HG02938 (cell line): ENCODE results near the gene PVR.
"Not testable (repeated sequence)": the region's sequence is repeated elsewhere in the genome, so short reads cannot be mapped to it uniquely, and the experiment has no call there.

Source experiments
- ATAC-seq: cut with Tn5 transposase; IDR thresholded peaks from one replicate; pipeline ENCODE4 v1.9.1; 2021; ENCODE audit warnings: mild to moderate bottlenecking, moderate library complexity; ENCODE audit not compliant: unreplicated experiment

PVR gene

DNA sequence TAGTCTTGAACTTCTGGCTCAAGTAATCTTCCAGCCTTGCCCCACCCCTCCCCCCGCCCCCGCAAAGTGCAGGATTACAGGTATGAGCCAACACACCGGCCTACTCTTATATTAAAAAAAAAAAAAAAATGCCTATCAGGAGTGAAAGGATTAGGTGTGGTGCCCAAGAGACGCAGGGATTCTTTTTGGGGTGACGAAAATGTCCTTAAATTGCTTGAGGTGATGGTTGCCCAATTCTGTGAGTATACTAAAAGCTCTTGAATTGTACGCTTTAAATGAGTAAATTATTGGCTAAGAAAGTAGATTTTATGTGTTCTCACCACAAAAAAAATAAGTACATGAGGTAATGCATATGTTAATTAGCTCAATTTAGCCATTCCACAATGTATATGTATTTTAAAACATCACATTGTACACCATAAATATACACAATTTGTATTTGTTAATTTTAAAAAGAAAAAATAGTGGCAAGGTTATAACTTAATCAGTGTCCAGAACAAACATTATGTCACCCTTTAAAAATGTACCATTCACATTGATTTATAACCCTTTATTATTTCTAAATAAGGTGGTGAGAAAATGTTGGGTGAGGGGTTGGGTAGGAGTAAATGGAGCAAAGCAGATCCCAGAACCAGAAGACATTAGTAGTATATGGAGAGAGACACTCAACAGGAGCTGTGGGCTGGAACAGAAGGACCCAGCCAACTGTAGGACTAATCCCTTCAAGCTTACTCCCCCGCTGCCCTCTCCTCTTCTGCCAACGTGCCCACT, 26.4 kb upstream of the PVR start:
- ATAC-seq, result no peak

DNA sequence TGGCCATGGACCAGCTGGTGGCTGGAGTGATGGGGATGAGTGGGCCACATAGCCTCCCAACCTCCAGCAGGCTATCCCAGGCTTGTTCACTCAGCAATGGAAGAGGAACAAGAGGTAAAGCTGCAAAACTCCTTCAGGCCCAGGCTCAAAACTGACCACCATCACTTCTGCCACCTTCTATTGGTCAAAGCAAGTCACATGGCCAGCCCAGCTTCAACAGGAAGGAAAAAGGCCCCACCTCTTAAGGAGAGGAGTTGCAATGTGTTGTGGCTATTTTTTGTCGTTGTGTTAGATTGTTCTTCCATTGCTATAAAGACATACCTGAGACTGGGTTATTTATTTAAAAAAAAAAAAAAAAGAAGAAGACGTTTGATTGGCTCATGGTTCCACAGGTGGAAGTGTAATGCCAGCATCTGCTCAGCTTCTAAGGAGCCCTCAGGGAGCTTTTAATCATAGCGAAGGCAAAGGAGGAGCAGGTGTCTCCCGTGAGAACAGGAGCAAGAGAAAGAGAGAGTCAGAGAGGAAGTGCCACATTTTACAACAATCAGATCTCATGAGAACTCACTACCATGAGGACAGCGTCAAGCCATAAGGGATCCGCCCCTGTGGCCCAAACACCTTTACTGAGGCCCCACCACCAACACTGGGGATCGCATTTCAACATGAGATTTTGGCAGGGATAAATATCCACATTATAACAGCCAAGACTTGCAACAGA, 24.9 kb upstream of the PVR start:
- no peak for ATAC-seq

DNA sequence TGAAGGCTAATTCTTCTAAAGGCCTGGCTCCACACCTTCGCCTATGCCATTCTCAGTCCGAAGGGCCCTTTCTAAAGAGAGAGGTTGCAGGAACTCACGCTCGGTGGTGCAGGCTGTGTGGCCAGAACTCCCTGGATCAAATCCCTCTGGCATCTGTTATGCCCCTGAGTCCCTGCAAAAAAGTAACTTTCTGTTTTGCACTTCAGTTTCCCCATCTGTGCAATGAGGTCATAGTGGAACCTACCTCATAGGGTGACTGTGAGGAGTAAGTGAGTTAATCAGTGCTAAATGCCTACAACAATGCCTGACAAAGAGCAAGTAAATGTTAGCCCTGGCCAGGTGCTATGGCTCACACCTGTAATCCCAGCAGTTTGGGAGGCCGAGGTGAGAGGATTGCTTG, 23.0 kb upstream of the PVR start:
- no peak for ATAC-seq

DNA sequence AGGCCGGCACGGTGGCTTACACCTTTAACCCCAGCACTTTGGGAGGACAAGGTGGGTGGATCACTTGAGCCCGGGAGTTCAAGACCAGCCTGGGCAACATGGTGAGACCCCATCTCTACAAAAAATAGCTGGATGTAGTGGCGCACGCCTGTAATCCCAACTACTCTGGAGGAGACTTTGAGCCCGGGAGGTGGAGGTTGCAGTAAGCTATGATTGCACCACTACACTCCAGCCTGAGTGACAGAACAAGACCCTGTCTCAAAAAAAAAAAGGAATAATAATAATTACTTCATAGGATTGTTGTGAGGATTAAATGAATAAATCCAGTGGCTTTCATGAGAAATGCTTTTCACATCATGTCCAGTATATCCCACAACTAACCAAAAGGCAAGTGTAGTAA, 22.3 kb upstream of the PVR start:
- no peak for ATAC-seq

DNA sequence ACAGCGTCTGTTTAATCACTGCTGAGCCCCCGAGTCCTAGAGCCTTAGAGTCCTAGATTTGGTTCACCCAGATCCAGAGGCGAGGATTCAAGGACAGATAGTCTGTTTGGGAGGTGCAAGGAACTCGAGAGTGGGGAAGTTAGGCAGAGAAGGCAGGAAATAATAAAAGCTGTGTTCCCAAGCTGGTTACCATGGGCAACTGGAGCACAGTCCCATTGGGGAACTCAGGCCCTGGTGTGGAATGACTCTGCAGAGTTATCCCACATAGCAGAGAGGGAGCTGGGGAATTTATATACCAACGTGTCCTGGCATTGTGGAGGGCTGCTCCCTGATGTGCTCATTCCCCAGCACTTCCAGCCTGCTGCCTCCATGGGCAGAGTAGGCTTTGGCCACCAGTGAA, 20.6 kb upstream of the PVR start:
- no peak for ATAC-seq

DNA sequence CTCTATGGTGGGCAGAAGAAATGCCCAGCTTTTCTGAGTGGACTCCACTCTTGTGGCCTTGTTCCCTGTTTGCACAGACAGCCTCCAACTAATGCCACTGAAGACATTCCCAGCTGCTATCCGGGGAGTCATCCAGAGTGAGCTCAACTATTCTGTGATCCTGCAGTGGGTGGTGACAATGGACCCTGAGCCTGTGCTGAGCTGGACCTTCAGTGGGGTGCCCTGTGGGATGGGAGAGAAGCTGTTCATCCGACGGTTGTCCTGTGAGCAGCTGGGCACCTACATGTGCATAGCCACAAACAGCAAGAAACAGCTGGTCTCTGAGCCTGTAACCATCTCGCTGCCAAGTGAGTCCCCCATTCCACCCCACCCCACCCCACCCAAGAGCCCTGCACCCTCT, 20.1 kb upstream of the PVR start:
- no peak for ATAC-seq

DNA sequence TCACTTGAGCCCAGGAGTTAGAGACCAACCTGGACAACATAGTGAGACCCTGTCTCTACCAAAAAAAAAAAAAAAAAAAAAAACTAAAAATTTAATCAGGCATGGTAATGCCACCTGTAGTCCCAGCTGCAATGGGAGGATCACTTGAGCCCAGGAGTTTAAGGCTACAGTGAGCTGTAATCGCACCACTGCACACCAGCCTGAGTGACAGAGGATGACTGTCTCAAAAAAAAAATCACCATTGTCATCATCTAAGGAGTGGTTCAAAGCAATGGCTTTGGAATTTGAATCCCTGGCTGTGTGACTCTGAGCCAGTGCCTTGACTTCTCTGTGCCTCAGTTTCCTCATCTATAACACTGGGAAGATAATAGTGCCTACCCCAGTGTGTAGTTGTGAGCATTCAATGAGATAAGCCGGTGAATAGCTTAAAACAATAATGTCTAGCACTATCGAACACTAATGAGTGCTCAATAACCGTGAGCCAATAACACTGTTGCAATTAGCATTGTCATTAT, 18.8 kb upstream of the PVR start:
- no peak for ATAC-seq

DNA sequence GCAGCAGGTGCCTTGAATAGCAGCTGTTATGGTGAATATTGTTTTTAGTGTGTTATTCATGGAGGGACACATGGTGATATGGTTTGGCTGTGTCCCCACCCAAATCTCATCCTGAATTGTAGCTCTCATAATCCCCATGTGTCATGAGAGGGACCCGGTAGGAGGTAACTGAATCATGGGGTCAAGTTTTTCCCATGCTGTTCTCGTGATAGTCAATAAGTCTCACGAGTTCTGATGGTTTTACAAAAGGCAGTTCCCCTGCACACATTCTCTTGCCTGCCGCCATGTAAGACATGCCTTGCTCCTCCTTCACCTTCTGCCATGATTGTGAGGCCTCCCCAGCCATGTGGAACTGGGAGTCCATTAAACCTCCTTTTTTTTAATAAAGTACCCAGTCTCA, 18.1 kb upstream of the PVR start:
- ATAC-seq, result not testable (repeated sequence)

DNA sequence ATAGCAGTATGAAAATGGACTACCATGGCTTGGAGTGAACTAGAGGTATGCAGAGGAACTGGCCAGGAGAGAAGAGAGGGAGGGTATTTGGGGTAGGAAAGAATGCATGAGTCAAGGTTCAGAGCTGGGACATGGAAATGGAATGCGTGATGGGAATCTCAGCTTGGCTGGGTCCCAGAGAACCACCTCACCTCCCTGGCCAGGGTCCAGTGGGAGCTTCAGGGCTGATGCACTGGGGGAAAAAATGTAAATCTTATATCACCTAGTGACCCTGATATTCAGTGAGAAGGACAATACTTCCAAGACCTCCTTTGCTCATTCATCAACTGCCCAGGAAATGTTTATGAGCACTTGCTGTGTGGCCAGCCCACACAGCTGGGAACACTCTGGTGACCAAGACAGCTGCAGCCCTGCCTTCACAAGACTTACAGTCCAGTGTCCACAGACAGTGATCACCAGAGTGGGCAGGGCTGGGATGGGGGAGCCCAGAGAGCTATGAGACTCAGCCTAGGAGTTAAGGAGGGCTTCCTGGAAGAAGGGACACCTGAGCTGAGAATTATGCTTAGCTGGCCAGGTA, 17.6 kb upstream of the PVR start:
- no peak for ATAC-seq

DNA sequence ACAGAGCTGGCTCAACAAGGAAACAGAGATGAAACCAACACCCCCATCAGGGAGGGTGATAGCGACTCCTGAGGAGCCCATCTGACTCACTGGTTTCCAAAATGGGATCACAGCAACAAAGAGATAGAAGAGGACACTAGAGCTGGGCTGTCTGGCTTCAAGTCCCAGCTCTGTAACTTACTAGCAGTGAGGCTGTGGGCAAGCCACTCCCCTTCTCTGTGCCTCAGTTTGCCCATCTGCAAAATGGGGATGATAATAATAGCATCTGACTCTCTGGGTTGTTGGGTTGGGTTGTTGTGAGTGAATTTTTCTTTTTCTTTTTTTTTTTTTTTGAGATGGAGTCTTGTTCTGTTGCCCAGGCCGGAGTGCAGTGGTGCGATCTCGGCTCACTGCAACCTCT, 16.1 kb upstream of the PVR start:
- no peak for ATAC-seq

DNA sequence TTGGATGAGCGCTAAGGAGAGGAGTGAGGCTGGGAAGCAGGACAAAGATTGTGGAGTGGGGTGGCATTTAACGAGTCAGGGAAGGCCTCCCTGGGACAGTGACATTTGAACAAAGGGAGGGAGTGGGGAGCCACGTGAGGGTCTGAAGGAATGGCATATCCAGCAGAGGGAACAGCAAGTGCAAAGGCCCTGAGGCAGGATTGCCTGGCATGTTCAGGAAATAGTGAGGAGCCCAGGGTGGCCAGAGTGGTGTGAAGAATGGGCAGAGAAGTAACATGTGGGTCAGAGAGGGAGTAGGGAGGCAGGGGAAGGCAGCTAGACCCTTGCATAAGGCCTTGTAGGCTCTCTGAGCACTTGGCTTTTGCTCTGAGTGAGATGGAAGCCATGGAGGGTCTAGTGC, 14.9 kb upstream of the PVR start:
- no peak for ATAC-seq

DNA sequence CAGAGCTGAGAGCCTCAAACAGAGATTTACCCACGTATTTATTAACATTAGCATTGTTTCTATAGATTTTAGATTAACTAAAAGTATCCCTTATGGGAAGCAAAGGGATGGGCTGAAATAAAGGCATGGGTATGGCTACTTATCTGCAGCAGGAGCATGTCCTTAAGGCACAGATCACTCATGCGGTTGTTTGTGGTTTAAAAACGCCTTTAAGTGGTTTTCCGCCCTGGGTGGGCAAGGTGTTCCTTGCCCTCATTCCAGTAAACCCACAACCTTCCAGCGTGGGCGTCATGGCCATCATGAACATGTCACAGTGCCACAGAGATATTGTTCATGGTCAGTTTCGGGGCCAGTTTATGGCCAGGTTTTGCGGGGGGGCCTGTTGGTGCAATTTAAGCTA, 12.1 kb upstream of the PVR start:
- not testable (repeated sequence) for ATAC-seq

DNA sequence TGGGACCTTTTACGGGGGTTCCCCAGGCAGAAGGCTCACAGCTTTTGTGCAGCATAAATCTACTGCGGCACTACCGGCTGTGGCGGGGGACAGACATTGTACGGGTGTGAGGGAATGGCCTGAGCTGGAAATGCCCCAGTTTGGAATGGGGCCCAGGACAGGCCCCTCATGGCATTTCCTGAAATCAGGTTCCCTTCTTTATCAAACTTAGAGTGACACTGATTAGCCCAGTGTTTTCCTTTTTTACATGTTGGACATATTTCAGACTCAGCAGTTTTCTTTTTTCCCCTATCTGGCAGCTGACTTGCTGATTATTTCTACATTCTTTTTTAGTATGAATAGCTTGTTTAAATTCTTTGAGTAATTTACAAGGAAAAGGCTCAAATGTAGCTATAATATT, 9.7 kb upstream of the PVR start:
- ATAC-seq, result not testable (repeated sequence)

DNA sequence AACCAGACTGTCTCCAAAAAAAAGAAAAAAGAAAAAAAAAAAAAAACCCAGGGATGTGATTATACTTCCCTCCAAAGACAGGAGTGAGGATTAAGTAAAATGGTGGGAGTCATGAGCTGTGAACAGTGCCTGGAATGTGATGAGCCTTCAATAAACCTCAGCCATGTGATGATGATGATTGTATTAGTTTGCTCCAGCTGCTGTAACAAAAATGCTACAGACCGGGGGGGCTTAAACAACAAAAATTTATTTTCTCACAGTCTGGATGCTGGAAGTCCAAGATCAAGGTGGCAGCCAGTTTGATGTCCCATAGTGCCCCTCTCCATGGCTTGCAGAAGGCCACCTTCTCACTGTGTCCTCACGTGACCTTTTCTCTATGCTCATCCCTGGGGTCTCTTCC, 8.9 kb upstream of the PVR start:
- no peak for ATAC-seq

DNA sequence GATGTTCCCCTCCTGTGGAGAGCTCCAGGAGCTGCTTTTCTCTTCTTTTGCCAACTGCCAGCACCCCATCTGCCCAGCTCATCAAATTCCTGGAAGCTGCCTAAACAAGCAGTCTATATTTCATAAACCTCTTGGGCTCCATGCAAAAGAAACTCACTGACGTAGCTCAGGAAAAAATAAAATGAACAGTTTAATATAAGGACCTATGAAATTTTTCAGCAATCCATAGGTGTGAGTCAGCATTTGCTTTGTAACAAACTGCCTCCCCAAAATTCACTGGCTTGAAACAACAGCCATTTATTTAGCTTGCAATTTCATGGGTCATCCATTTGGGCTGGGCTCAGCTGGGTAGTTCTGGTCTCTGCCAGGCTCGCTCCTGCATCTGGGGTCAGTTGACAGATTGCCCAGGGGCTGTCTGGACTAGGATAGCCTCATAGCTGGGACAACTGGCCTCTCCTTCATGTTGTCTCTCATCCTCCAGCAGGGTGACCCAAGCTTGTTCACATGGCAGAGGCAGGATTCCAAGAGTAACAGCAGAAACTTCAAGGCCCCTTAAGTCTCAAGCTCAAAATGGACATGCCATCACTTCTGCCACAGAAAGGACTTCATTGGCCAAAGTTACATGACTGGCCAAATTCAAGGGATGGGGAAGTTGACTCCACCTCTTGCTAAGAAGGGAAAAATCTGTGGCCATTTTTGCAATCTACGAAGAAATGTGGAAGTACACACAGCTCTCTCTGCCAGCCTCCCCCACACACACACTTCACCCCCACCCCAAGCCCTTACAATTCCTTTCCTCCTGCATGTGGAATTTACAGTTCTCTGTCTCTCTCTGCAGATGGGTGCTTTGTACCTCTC, 7.9 kb upstream of the PVR start:
- ATAC-seq, result no peak

DNA sequence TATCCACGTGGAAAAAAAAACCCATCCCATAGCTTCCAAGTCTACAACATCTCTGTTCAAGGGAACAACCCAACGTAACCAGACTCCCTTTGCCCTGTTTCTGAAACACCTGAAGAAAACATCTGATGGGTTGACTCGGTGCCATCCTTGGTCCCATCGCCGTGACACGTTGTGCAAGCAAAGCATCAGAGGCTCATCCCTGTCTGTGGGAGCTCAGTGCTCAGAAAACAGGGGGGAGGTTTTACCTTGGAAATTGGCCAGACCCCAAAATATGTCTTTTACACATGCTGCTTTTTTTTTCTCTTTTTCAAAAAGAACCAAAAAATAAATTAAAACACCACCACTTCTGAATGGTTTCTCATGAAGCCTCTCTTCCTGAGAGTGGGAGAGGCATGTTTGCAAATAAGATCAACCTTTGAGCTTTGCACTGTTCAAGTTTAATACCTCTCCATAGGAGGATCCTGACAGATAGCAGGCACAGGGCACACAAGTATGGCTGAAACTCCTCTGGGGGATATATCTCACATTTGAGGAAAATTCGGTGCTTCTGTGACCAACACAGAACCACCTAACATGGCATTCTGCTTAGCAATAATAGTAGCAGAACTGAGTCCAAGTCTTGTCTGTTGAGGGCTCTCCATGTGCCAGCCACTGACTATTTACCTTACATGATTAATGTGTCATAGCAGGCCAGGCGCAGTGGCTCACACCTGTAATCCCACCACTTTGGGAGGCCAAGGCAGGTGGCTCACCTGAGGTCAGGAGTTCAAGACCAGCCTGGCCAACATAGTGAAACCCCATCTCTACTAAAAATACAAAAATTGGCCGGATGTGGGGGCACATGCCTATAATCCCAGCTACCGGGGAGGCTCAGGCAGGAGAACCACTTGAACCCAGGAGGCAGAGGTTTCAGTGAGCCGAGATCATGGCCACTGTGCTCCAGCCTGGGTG, 7.0 kb upstream of the PVR start:
- ATAC-seq, result no peak

DNA sequence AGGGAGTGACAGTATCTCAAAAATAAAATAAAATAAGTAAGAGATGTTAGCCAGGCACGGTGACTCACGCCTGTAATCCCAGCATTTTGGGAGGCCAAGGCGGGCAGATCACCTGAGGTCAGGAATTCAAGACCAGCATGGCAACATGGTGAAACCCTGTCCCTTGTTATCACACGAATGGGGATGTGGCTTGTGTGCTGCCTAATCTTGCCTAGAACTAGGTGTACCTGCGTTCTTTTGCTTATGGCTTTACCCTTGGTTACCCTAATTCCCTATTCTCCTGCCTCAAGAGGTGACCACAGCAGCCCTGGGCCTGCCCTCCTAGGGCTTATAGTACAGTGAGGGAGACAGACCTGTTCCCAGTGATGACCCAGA, 6.3 kb upstream of the PVR start:
- no peak for ATAC-seq

DNA sequence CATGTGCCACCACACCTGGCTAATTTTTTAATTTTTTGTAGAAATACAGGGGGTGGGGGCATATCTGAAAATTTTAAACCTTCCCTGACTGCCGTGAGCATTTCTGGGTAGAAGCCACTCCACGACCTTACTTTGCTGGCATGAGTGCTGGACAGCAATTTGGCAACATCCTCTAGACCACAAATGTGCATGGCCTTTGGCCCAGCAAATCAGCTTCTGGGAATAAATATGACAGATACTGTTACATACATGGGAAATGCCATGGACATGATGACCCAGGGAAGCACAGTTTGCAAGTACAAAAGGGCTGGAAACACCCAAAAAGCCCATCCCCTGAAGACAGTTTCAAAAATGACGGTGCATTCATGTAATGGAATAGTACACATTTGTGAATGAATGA, 3.2 kb upstream of the PVR start:
- ATAC-seq, result no peak

DNA sequence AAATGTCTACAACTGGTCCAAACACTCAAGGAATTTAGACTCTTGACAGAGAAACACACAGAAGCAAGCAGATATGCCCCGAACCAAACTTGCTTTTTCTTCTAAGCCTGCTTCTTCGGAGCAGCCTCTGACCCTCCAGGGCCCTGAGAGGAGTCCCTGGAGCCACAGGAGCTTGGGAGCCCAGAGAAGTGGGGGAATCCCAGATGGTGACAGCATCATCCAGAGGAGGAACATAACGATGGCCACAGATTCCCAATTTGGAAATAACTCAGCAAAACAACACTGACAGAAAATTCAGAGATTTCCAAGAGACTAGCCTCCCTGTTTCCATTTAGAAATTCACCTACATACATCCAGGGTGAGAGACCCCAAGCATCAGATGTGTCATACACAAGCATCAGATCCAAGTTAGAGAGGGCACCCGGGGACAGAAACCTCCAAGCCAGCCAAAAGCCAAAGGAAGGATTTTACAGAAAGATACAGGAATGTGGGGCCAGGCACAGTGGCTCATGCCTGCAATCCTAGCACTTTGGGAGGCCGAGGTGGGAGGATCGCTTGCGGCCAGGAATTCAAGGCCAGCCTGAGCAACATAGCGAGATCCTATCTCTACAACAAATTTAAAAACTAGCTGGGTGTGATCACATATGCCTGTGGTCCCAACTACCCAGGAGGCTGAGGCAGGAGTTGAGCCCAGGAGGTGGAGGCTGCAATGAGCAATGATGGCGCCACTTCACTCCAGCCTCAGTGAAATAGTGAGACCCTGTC, 2.0 kb upstream of the PVR start:
- no peak for ATAC-seq
